ENCODE measurements around the gene P3H2. TPM values are rescaled to one million over a fixed set of nuclear protein-coding genes. Genes with fewer than 3 reads are reported as not detected.

The P3H2 gene
- total and polyA plus RNA-seq, 9 of the 15 experiments (the other 6 are each of a cell fraction or from before 2014, with no cell fraction given), result 0.04 to 0.26 (median 0.22) TPM; not detected in 6

DNA sequence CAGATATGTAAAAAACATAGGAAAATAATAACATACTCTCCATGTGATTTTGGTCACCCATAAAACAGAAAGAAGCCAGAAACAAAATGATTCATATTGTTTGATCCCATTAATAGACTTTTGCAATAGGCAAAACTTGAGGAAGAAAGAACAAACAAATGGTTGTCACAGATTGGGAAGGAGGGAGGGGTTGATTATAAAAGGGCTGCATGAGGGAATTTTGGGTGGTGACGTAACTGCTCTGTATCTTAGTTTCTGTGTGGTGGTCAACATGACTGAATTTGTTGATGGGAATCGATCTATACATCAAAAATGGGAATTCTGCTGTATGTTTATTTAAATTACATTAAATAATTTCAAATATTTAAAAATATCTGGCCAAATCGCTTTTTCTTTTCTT is 86.3 kb downstream of the P3H2 start:
- DNase-seq (ENCODE audit: extremely low read depth in 1 of 4, low spot score in 3 of 4) (no peak), ATAC-seq (no peak), FAIRE-seq (no peak)
- H3K4me1 ChIP-seq (replicated peaks in 1 of 2; ENCODE audit: control insufficient read depth in 2 of 2, insufficient read depth in 2 of 2, low read length in 2 of 2), result no peaks in the 10 kb centered on the region
- no peak overlapping the region for H2AFZ ChIP-seq (ENCODE audit: low read depth, low read length)
- no peaks in the 10 kb centered on the region for H3K79me2 ChIP-seq (ENCODE audit: control insufficient read depth, insufficient read depth, low read length)
- 0% methylated on average over 2 of the region's 3 CpGs for WGBS (ENCODE audit: insufficient coverage, low coverage, missing lambda C conversion rate)
- in situ Hi-C loops (cut with MboI), result no loop called here
- no peak overlapping the region for H3K27ac ChIP-seq (ENCODE audit: extremely low read depth, low read depth, low read length)
- TF ChIP-seq ZNF436 (CRISPR knock-in tag; IDR thresholded peaks at IDR 0.05), result no peak
- TF ChIP-seq MCM7 (IDR thresholded peaks at IDR 0.05), result no peak
- TF ChIP-seq HDAC8 (tag; IDR thresholded peaks at IDR 0.05), result no peak
- TF ChIP-seq NRF1 (conservative IDR thresholded peaks at IDR 0.05 in 1 of 2, IDR thresholded peaks at IDR 0.05 in 1 of 2), result no peak
- TF ChIP-seq CHD4 (IDR thresholded peaks at IDR 0.05; ENCODE audit: insufficient read depth, insufficient replicate concordance, low read depth, low read length, poor library complexity, severe bottlenecking), result no peak
- TF ChIP-seq ZNF197 (CRISPR knock-in tag; IDR thresholded peaks at IDR 0.05; ENCODE audit: low read depth), result no peak
- TF ChIP-seq GTF2A2 (tag; IDR thresholded peaks at IDR 0.05), result no peak
- TF ChIP-seq ZNF75A (CRISPR knock-in tag; IDR thresholded peaks at IDR 0.05), result no peak
- TF ChIP-seq ZNF668 (CRISPR knock-in tag; IDR thresholded peaks at IDR 0.05), result no peak
- no peak for TF ChIP-seq SOX6 (IDR thresholded peaks at IDR 0.05)
- no peak for TF ChIP-seq EHMT2 (IDR thresholded peaks at IDR 0.05)
- TF ChIP-seq SIX5 (IDR thresholded peaks at IDR 0.05; ENCODE audit: borderline replicate concordance in 1 of 2, insufficient read depth in 1 of 2, low read depth in 1 of 2, low read length in 2 of 2), result no peak
- no peak for TF ChIP-seq HMGN3 (IDR thresholded peaks at IDR 0.05; ENCODE audit: borderline replicate concordance, extremely low read depth, insufficient read length, low read depth, low read length)
- H3K4me3 ChIP-seq, result no peak overlapping the region
- H3K9ac ChIP-seq (ENCODE audit: insufficient read depth in 1 of 2, low read depth in 2 of 2, low read length in 2 of 2), result no peak overlapping the region
- intact Hi-C loops (cut with micrococcal nuclease), result no loop called here
- H3K9me1 ChIP-seq (ENCODE audit: control insufficient read depth, insufficient read depth, low read length), result no peaks in the 10 kb centered on the region
- no peaks in the 10 kb centered on the region for H3K27me3 ChIP-seq (ENCODE audit: control insufficient read depth in 2 of 2, insufficient read depth in 2 of 2, low read length in 2 of 2)
- no TSS peak for BruUV-seq (replicated peaks)
- H3K36me3 ChIP-seq (ENCODE audit: control insufficient read depth, insufficient read depth, low read length), result no peaks in the 10 kb centered on the region
- no peak overlapping the region for H3K4me2 ChIP-seq (ENCODE audit: insufficient read depth, low read length)
- H3K9me3 ChIP-seq (replicated peaks; ENCODE audit: control insufficient read depth, insufficient read depth, low read depth, low read length), result no peaks in the 10 kb centered on the region
- H4K20me1 ChIP-seq (replicated peaks; ENCODE audit: control insufficient read depth, insufficient read depth, low read length), result no peaks in the 10 kb centered on the region
- POLR2A ChIA-PET, result no interaction called here
- CTCF ChIA-PET (ENCODE audit: low intra/inter-chr PET ratio), result no interaction called here
